ENCODE measurements around the gene CD200R1.

The CD200R1 gene

GRCh38 chr3:112974894-112975293, at the start of gene CD200R1:
Gene CD200R1, minus strand, starts transcription at chr3:112975103. Its CDS starts 246 bp downstream, at chr3:112974857.
- DNase-seq (ENCODE audit: low read depth in 2 of 2), result no peak

GRCh38 chr3:113021471-113021870, 46.6 kb upstream of the CD200R1 start:
- DNase-seq (ENCODE audit: low read depth in 2 of 2), result no peak

- peak; percentile 82 to 89 for DNase-seq (ENCODE audit: low read depth in 2 of 2)
Measured at GRCh38 chr3:113019182-113020137, 44.6 kb upstream of the CD200R1 start.

- DNase-seq (ENCODE audit: low read depth in 2 of 2), result no peak
Measured at GRCh38 chr3:113018536-113019181, 43.8 kb upstream of the CD200R1 start.

GRCh38 chr3:113013593-113013992, 38.7 kb upstream of the CD200R1 start:
- no peak for DNase-seq (ENCODE audit: low read depth in 2 of 2)

- no peak for DNase-seq (ENCODE audit: low read depth in 2 of 2)
Measured at GRCh38 chr3:113008117-113008516, 33.2 kb upstream of the CD200R1 start.

- DNase-seq (ENCODE audit: low read depth in 2 of 2), result no peak
Measured at GRCh38 chr3:113006359-113007056, 31.6 kb upstream of the CD200R1 start.

GRCh38 chr3:113005611-113006010, 30.7 kb upstream of the CD200R1 start:
- DNase-seq (ENCODE audit: low read depth in 2 of 2), result no peak

GRCh38 chr3:113002679-113003078, 27.8 kb upstream of the CD200R1 start:
- DNase-seq (ENCODE audit: low read depth in 2 of 2), result peak in 1 of 2 donors; percentile 20

GRCh38 chr3:113002037-113002436, 27.1 kb upstream of the CD200R1 start:
- no peak for DNase-seq (ENCODE audit: low read depth in 2 of 2)

- DNase-seq (ENCODE audit: low read depth in 2 of 2), result no peak
Measured at GRCh38 chr3:113000691-113001090, 25.8 kb upstream of the CD200R1 start.

GRCh38 chr3:112995800-112996199, 20.9 kb upstream of the CD200R1 start:
- DNase-seq (ENCODE audit: low read depth in 2 of 2), result no peak

- DNase-seq (ENCODE audit: low read depth in 2 of 2), result peak; percentile 75 to 81
Measured at GRCh38 chr3:112990672-112991602, 16.0 kb upstream of the CD200R1 start, which contains the start of gene GTPBP8. Gene GTPBP8, plus strand, starts transcription at chr3:112990984. Its CDS starts 16 bp downstream, at chr3:112991000.

- no peak for DNase-seq (ENCODE audit: low read depth in 2 of 2)
Measured at GRCh38 chr3:112987710-112988334, 12.9 kb upstream of the CD200R1 start.

GRCh38 chr3:112984485-112984884, 9.6 kb upstream of the CD200R1 start:
- no peak for DNase-seq (ENCODE audit: low read depth in 2 of 2)

- no peak for DNase-seq (ENCODE audit: low read depth in 2 of 2)
Measured at GRCh38 chr3:112982710-112983109, 7.8 kb upstream of the CD200R1 start.

GRCh38 chr3:112980080-112980479, 5.2 kb upstream of the CD200R1 start:
- no peak for DNase-seq (ENCODE audit: low read depth in 2 of 2)

GRCh38 chr3:112979244-112979832, 4.4 kb upstream of the CD200R1 start:
- no peak for DNase-seq (ENCODE audit: low read depth in 2 of 2)

GRCh38 chr3:112976953-112977352, 2.0 kb upstream of the CD200R1 start:
- no peak for DNase-seq (ENCODE audit: low read depth in 2 of 2)

- no peak for DNase-seq (ENCODE audit: low read depth in 2 of 2)
Measured at GRCh38 chr3:112976001-112976400, 1.1 kb upstream of the CD200R1 start.
